Measurements from ENCODE around the gene POLN.

DNA sequence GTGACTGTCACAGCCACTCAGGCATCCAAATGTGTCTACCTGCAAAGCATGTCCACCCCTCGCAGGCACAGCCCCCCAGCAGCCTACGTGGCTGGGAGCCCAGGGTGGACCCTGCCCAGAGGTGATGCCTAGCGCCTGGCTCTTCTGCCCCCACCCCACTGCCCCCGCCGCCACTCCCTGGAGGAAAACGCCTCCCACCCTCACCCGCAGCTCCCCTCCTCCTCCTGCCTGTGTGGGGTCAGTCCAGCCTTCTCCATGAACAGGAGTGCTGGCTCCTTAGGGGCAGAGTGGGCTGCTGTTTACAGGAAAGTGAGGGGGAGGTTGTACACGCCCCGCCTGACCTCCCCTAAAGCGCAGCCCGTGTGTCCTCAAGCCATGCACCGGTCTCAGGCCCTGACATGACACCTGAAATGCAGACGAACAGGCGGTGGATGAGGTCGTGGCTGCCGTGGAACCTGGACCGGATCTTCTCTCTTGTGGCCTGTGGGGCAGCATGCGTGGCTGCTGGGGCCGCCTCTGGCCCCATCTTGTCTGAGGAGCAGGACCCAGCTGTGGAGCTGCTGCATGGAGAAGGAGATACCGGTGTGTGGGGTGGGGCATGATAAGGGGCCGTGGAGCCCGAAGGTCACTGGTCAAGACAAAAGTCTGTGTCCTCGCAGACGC, 31.9 kb upstream of the POLN start:
- TF ChIP-seq, protein P1, sequence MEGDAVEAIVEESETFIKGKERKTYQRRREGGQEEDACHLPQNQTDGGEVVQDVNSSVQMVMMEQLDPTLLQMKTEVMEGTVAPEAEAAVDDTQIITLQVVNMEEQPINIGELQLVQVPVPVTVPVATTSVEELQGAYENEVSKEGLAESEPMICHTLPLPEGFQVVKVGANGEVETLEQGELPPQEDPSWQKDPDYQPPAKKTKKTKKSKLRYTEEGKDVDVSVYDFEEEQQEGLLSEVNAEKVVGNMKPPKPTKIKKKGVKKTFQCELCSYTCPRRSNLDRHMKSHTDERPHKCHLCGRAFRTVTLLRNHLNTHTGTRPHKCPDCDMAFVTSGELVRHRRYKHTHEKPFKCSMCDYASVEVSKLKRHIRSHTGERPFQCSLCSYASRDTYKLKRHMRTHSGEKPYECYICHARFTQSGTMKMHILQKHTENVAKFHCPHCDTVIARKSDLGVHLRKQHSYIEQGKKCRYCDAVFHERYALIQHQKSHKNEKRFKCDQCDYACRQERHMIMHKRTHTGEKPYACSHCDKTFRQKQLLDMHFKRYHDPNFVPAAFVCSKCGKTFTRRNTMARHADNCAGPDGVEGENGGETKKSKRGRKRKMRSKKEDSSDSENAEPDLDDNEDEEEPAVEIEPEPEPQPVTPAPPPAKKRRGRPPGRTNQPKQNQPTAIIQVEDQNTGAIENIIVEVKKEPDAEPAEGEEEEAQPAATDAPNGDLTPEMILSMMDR (IDR thresholded peaks at IDR 0.05): no peak
- TF ChIP-seq POLR2AphosphoS5 (IDR thresholded peaks at IDR 0.05): no peak
